ENCODE data around the gene TBC1D22B. TPM values are rescaled to one million over a fixed set of nuclear protein-coding genes. Genes with fewer than 3 reads are reported as not detected.
"Not testable (repeated sequence)": the region's sequence is repeated elsewhere in the genome, so short reads cannot be mapped to it uniquely, and the experiment has no call there.

TBC1D22B gene
- total RNA-seq, 6 donors from 2014 or later = 10.0 to 17.8 (median 10.9) TPM

- H3K4me3 ChIP-seq = no peak overlapping the region
- WGBS, 2 donors = 31 to 62% methylated on average over 3 of the region's 3 CpGs
- no peak for DNase-seq
- no peak overlapping the region for H3K27ac ChIP-seq
- peaks cover 0 to 6% (median 0%) of the 10 kb centered on the region in 4 donors for H3K4me1 ChIP-seq
- TF ChIP-seq POLR2A (IDR thresholded peaks at IDR 0.05) = no peak
- TF ChIP-seq EP300 (IDR thresholded peaks at IDR 0.05) = no peak
- TF ChIP-seq, protein P1, sequence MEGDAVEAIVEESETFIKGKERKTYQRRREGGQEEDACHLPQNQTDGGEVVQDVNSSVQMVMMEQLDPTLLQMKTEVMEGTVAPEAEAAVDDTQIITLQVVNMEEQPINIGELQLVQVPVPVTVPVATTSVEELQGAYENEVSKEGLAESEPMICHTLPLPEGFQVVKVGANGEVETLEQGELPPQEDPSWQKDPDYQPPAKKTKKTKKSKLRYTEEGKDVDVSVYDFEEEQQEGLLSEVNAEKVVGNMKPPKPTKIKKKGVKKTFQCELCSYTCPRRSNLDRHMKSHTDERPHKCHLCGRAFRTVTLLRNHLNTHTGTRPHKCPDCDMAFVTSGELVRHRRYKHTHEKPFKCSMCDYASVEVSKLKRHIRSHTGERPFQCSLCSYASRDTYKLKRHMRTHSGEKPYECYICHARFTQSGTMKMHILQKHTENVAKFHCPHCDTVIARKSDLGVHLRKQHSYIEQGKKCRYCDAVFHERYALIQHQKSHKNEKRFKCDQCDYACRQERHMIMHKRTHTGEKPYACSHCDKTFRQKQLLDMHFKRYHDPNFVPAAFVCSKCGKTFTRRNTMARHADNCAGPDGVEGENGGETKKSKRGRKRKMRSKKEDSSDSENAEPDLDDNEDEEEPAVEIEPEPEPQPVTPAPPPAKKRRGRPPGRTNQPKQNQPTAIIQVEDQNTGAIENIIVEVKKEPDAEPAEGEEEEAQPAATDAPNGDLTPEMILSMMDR (IDR thresholded peaks at IDR 0.05) = no peak
- TF ChIP-seq POLR2AphosphoS5 (IDR thresholded peaks at IDR 0.05) = no peak
- H3K36me3 ChIP-seq = peaks cover 6 to 52% (median 27%) of the 10 kb centered on the region in 4 donors
- no peaks in the 10 kb centered on the region for H3K27me3 ChIP-seq
- ATAC-seq (ENCODE audit: low FRiP score in 2 of 2) = no peak
- no peaks in the 10 kb centered on the region for H3K9me3 ChIP-seq
Observed at GRCh38 chr6:37323580-37323979, 66.0 kb downstream of the TBC1D22B start.

- Histone ChIP-seq H3K4me3 (no peak overlapping the region), H3K27ac (no peak overlapping the region), H3K9me3 (no peaks in the 10 kb centered on the region), H3K4me1 (peaks cover 0 to 6% (median 0%) of the 10 kb centered on the region in 4 donors), H3K27me3 (no peaks in the 10 kb centered on the region), H3K36me3 (peaks cover 0 to 50% (median 20%) of the 10 kb centered on the region in 4 donors)
- DNase-seq (no peak), ATAC-seq (ENCODE audit: low FRiP score in 2 of 2) (no peak)
- TF ChIP-seq POLR2A (IDR thresholded peaks at IDR 0.05) = no peak
- TF ChIP-seq, protein P1 (IDR thresholded peaks at IDR 0.05) = no peak
- no peak for TF ChIP-seq POLR2AphosphoS5 (IDR thresholded peaks at IDR 0.05)
- no peak for TF ChIP-seq EP300 (IDR thresholded peaks at IDR 0.05)
- WGBS, 2 donors = 50 to 87% methylated on average over 4 of the region's 4 CpGs
Observed at GRCh38 chr6:37324131-37325033, 66.8 kb downstream of the TBC1D22B start.

DNA sequence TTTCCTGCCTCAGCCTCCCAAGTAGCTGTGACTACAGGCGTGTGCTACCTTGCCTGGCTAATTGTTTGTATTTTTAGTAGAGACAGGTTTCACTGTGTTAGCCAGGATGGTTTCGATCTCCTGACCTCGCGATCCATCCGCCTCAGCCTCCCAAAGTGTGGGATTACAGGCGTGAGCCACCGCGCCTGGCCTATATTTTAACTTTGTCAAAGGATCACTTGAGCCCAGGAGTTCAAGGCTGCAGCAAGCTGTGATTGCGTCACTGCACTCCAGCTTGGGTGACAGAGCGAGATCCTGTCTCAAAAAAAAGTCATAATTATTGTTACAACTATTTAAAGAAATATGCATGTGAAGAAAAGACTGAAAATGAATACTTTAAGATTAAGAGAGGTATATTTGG is 72.8 kb downstream of the TBC1D22B start:
- 92% methylated on average over 10 of the region's 10 CpGs for WGBS, 2 donors
- not testable (repeated sequence) for H3K9me3 ChIP-seq; H3K27me3 ChIP-seq; H3K27ac ChIP-seq; H3K4me3 ChIP-seq; DNase-seq; ATAC-seq (ENCODE audit: low FRiP score in 2 of 2); H3K4me1 ChIP-seq
- peaks cover 0 to 41% (median 17%) of the 10 kb centered on the region in 4 donors for H3K36me3 ChIP-seq

DNA sequence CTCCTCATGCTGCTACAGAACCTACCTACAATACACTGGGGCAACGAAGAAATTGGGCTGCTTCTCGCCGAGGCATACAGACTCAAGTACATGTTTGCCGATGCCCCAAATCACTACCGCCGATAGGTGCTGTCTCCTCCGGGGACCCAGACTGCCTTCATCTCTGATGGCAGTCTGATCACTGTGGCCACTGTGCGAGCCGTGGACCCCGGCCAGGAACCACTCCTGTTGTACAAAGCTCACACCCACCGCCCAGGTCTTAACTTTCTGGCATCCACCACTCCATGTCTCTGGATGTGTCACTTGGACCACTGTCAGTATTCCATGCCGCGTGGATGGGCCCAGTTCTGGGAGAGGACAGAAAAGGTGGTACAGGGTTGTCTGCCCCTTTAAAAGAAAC is 73.5 kb downstream of the TBC1D22B start:
- peak in 1 of 2 donors; percentile 53 for DNase-seq
- Histone ChIP-seq H3K4me3 (no peak overlapping the region), H3K27me3 (no peaks in the 10 kb centered on the region), H3K36me3 (peaks cover 0 to 41% (median 17%) of the 10 kb centered on the region in 4 donors), H3K27ac (no peak overlapping the region), H3K4me1 (no peaks in the 10 kb centered on the region), H3K9me3 (no peaks in the 10 kb centered on the region)
- no peak for ATAC-seq (ENCODE audit: low FRiP score in 2 of 2)
- WGBS, 2 donors = 95 to 98% methylated on average over 12 to 13 of the region's 13 CpGs
- TF ChIP-seq POLR2A (IDR thresholded peaks at IDR 0.05) = no peak
- TF ChIP-seq, protein P1 (IDR thresholded peaks at IDR 0.05) = no peak
- no peak for TF ChIP-seq POLR2AphosphoS5 (IDR thresholded peaks at IDR 0.05)
- TF ChIP-seq EP300 (IDR thresholded peaks at IDR 0.05) = no peak

DNA sequence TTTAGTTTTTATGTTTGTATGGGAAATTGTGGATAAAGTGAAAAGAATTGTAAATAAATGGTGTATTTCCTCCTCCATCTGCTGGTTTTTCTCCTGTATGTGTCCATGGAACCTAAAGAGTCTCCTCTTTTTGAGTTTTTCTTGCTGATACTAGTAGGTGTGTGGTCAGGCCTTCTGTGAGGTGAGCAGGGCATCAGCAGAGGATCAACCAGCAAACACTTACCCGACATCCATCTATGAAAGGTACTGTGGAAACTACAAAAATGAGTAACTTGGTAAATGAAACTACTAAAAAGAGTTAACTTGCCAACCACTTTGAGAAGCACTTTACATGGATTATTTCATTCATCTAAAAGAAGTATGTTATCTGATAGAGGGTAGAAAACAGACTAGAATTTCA is 75.3 kb downstream of the TBC1D22B start:
- TF ChIP-seq POLR2AphosphoS5 (IDR thresholded peaks at IDR 0.05) (no peak), POLR2A (IDR thresholded peaks at IDR 0.05) (no peak), EP300 (IDR thresholded peaks at IDR 0.05) (no peak)
- TF ChIP-seq, protein P1 (IDR thresholded peaks at IDR 0.05) = no peak
- H3K4me3 ChIP-seq = no peak overlapping the region
- no peak overlapping the region for H3K27ac ChIP-seq
- ATAC-seq (ENCODE audit: low FRiP score in 2 of 2) (no peak), DNase-seq (no peak)
- 88 to 91% methylated on average over 1 of the region's 1 CpG for WGBS, 2 donors
- H3K9me3 ChIP-seq = no peaks in the 10 kb centered on the region
- peaks cover 0 to 41% (median 17%) of the 10 kb centered on the region in 4 donors for H3K36me3 ChIP-seq
- no peaks in the 10 kb centered on the region for H3K4me1 ChIP-seq
- no peaks in the 10 kb centered on the region for H3K27me3 ChIP-seq
